ENCODE data around the gene CNTFR.

CNTFR gene

DNA sequence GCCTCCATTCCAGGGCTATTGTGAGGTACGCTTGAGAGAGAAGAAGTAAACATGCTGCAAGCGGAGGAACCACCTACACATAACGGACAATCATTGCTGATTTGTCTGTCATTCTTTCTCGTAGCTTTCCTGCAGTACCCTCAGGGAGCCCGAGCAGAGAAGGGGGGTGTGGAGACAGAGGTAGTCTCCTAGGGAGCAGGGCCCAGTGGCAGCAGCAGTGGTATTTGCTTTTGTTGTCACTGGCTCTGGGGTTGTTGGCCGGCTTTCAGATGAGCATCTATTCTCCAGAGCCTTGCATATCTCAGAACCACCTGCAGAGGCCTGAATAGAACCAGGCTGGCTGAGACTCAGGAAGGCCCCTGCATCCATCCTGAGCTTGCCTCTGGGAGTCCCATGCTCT lies 86.6 kb downstream of the CNTFR start:
- no peak for DNase-seq

DNA sequence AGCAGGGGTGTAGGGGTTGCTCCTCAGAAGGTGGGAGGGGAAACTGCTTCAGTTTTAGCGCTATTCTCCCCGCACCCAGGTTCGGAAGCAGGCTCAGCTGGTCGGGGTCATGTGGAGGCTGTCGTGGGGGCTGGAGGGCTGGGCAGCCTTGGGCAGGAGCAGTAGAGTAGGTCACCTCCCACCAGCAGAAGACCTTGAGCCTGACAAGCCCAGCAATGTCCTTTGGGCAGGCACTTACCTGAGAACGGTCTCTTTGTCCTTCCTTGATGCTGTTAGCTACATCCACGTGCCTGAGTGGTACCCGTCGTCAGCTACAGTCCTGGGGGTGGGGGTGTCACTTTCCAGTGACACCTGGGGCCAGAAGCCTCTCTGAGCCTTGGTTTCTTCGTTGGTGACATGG lies 87.1 kb downstream of the CNTFR start:
- no peak for DNase-seq

DNA sequence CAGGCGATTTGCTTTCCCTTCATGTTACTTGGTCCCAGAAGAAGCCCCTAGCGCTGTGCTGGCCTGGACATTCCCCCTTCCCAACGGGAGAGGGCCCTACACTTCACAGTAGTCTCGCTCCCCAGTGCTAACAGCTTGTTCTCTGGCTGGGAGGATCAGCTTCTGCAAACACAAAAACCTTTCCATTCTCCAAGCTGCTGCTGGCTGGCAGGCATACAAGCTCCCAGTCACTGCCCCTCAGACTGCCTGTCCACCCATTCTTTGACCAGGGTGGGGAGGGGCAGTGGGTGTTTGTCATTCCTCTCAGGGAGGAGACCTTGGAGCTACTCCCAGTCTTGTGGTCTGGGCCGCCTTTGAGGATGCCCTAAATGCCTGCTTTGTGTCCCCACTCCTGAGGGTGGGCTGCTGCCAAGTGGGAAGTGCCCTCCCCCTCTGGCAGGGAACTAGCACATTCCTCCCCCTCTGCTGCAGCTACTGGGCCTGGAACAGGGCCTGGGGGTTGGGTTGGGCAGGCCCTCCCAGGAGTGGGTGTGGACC lies 87.6 kb downstream of the CNTFR start:
- DNase-seq: no peak

Measured in CD4-positive, alpha-beta T cell treated with Interferon gamma for 1 hour (primary cell).